Astrocyte (in vitro differentiated cells and primary cell): ENCODE data around the gene NUDT19. TPM values are rescaled to one million over a fixed set of nuclear protein-coding genes. Genes with fewer than 3 reads are reported as not detected.
"Not testable (repeated sequence)": the region's sequence is repeated elsewhere in the genome, so short reads cannot be mapped to it uniquely, and the experiment has no call there.

Experiments used
- DNase-seq: peaks from one replicate; pipeline ENCODE4 v3.0.0-alpha.2; 2010; ENCODE audit warnings: low read depth
- FAIRE-seq: peaks from 2 replicates; lab custom pipeline; 2011; peaks lifted over from hg19 to GRCh38; lab: Jason Lieb, UNC
- H2AFZ ChIP-seq: 2 replicates; pipeline ENCODE4 v1.6.0; 2012; ENCODE audit warnings: low read depth, low read length, inconsistent platforms
- H3K27ac ChIP-seq: 2 replicates; pipeline ENCODE4 v1.5.1; 2011; ENCODE audit warnings: low read depth, low read length, inconsistent platforms
- H3K27me3 ChIP-seq: 2 replicates; pipeline ENCODE4 v1.6.0; 2011; ENCODE audit warnings: low read length, inconsistent platforms; ENCODE audit not compliant: insufficient read depth
- H3K36me3 ChIP-seq: 2 replicates; pipeline ENCODE4 v1.5.1; 2011; ENCODE audit warnings: low read length, inconsistent platforms; ENCODE audit not compliant: insufficient read depth
- H3K4me1 ChIP-seq: 2 replicates; pipeline ENCODE4 v1.5.1; 2011; ENCODE audit warnings: low read length, inconsistent platforms; ENCODE audit not compliant: insufficient read depth
- H3K4me2 ChIP-seq: 2 replicates; pipeline ENCODE4 v1.6.0; 2012; ENCODE audit warnings: low read length, inconsistent platforms
- H3K4me3 ChIP-seq: 2 replicates; pipeline ENCODE4 v1.5.1; 2011; ENCODE audit warnings: low read depth, mild to moderate bottlenecking, low read length, inconsistent platforms; ENCODE audit not compliant: insufficient read depth
- H3K79me2 ChIP-seq: 2 replicates; pipeline ENCODE4 v1.6.0; 2012; ENCODE audit warnings: mild to moderate bottlenecking, low read length, inconsistent platforms; ENCODE audit not compliant: insufficient read depth
- H3K9ac ChIP-seq: 2 replicates; pipeline ENCODE4 v1.6.0; 2012; ENCODE audit warnings: mild to moderate bottlenecking, low read length, inconsistent platforms
- H3K9me3 ChIP-seq: 2 replicates; pipeline ENCODE4 v1.5.1; 2012; ENCODE audit warnings: low read depth, mild to moderate bottlenecking, low read length, inconsistent platforms; ENCODE audit not compliant: insufficient read depth
- H4K20me1 ChIP-seq: 2 replicates; pipeline ENCODE4 v1.6.0; 2012; ENCODE audit warnings: low read length, inconsistent platforms; ENCODE audit not compliant: insufficient read depth
- H3K27ac Mint-ChIP-seq: one replicate; pipeline ENCODE4 v1.8.0; 2021; ENCODE audit warnings: mild to moderate bottlenecking, mixed read lengths; ENCODE audit not compliant: unreplicated experiment
- H3K27me3 Mint-ChIP-seq: one replicate; pipeline ENCODE4 v1.8.0; 2021; ENCODE audit warnings: low read depth, mixed read lengths; ENCODE audit not compliant: unreplicated experiment
- H3K36me3 Mint-ChIP-seq: one replicate; pipeline ENCODE4 v1.8.0; 2021; ENCODE audit warnings: low read depth, mixed read lengths; ENCODE audit not compliant: unreplicated experiment
- H3K4me1 Mint-ChIP-seq: one replicate; pipeline ENCODE4 v1.8.0; 2021; ENCODE audit warnings: low read depth, mixed read lengths; ENCODE audit not compliant: unreplicated experiment
- H3K4me3 Mint-ChIP-seq: one replicate; pipeline ENCODE4 v1.8.0; 2021; ENCODE audit warnings: mild to moderate bottlenecking, moderate library complexity, mixed read lengths; ENCODE audit not compliant: unreplicated experiment
- H3K9me3 Mint-ChIP-seq: one replicate; pipeline ENCODE4 v1.8.0; 2021; ENCODE audit warnings: mild to moderate bottlenecking, mixed read lengths; ENCODE audit not compliant: unreplicated experiment
- CTCF ChIP-seq: IDR thresholded peaks from 2 replicates; pipeline ENCODE4 v1.5.1; 2011; ENCODE audit warnings: low read depth, mild to moderate bottlenecking, inconsistent platforms, low read length, moderate library complexity; ENCODE audit not compliant: insufficient read depth
- EZH2 ChIP-seq: IDR thresholded peaks from 2 replicates; pipeline ENCODE4 v1.6.1; 2012; ENCODE audit warnings: mild to moderate bottlenecking, low read length, inconsistent platforms; ENCODE audit not compliant: insufficient read depth
- total RNA-seq: library from RNA; stranded (reverse); gene quantifications from 2 replicates; pipeline ENCODE4 v1.2.1, GENCODE V29; 2021

The NUDT19 gene
- total RNA-seq, 1 donor from 2014 or later = 4.0 TPM

GRCh38 chr19:32651729-32652140, 39.9 kb upstream of the NUDT19 start:
- DNase-seq (no peak), FAIRE-seq (no peak)
- Histone ChIP-seq H3K79me2 (no peaks in the 10 kb centered on the region), H3K9ac (no peak overlapping the region), H3K27ac (no peak overlapping the region), H3K4me1 (peaks cover 2% of the 10 kb centered on the region), H2AFZ (no peak overlapping the region), H3K4me3 (no peak overlapping the region), H3K27me3 (no peaks in the 10 kb centered on the region), H4K20me1 (peaks cover 25% of the 10 kb centered on the region), H3K4me2 (no peak overlapping the region), H3K9me3 (no peaks in the 10 kb centered on the region), H3K36me3 (peaks cover 3% of the 10 kb centered on the region)
- H3K27ac Mint-ChIP-seq = no peak overlapping the region
- TF ChIP-seq CTCF (no peak), EZH2 (no peak)
- no peaks in the 10 kb centered on the region for H3K9me3 Mint-ChIP-seq
- H3K27me3 Mint-ChIP-seq = no peaks in the 10 kb centered on the region
- H3K36me3 Mint-ChIP-seq = peaks cover 8% of the 10 kb centered on the region
- no peak overlapping the region for H3K4me3 Mint-ChIP-seq
- H3K4me1 Mint-ChIP-seq = no peaks in the 10 kb centered on the region

- not testable (repeated sequence) for H3K4me2 ChIP-seq, H3K9ac ChIP-seq, H3K79me2 ChIP-seq, H3K4me1 ChIP-seq, H3K27me3 Mint-ChIP-seq, H3K27me3 ChIP-seq, H3K9me3 Mint-ChIP-seq, H3K9me3 ChIP-seq, H3K27ac ChIP-seq, H2AFZ ChIP-seq, H3K4me3 ChIP-seq, H3K4me1 Mint-ChIP-seq, H3K36me3 Mint-ChIP-seq, H3K27ac Mint-ChIP-seq, H3K36me3 ChIP-seq, H3K4me3 Mint-ChIP-seq, FAIRE-seq, DNase-seq
- H4K20me1 ChIP-seq = peaks cover 25% of the 10 kb centered on the region
Observed at GRCh38 chr19:32652331-32652730, 39.3 kb upstream of the NUDT19 start.

GRCh38 chr19:32652894-32653598, 38.6 kb upstream of the NUDT19 start:
- H3K4me1 Mint-ChIP-seq = no peaks in the 10 kb centered on the region
- no peak overlapping the region for H3K27ac Mint-ChIP-seq
- TF ChIP-seq CTCF (no peak), EZH2 (no peak)

More at GRCh38 chr19:32652894-32653598, 38.6 kb upstream of the NUDT19 start:
- no peak overlapping the region for H3K9ac ChIP-seq
- no peaks in the 10 kb centered on the region for H3K9me3 Mint-ChIP-seq
- no peaks in the 10 kb centered on the region for H3K27me3 ChIP-seq
- H3K4me2 ChIP-seq = peak overlapping the region; percentile 4
- no peaks in the 10 kb centered on the region for H3K36me3 ChIP-seq
- no peaks in the 10 kb centered on the region for H3K27me3 Mint-ChIP-seq
- no peaks in the 10 kb centered on the region for H3K79me2 ChIP-seq
- H2AFZ ChIP-seq = no peak overlapping the region
- H3K36me3 Mint-ChIP-seq = peaks cover 8% of the 10 kb centered on the region
- no peak overlapping the region for H3K4me3 Mint-ChIP-seq
- H4K20me1 ChIP-seq = peaks cover 25% of the 10 kb centered on the region
- no peaks in the 10 kb centered on the region for H3K9me3 ChIP-seq
- peak; percentile 68 for DNase-seq
- no peak overlapping the region for H3K27ac ChIP-seq
- peaks cover 2% of the 10 kb centered on the region for H3K4me1 ChIP-seq
- no peak for FAIRE-seq
- H3K4me3 ChIP-seq = no peak overlapping the region
